Spleen (tissue), 11 donors: ENCODE data around the gene CUTA. TPM values are rescaled to one million over a fixed set of nuclear protein-coding genes. Genes with fewer than 3 reads are reported as not detected.

Experiments used
- DNase-seq: peaks from one replicate; pipeline ENCODE4 v3.0.0-alpha.2; 2020
- H3K27ac ChIP-seq, 8 donors: fragments of 200-600 bp; sonication (generic) in 7 of 8; 1 replicate in 4 of 8; 2 replicates in 4 of 8; pipeline versions ENCODE4 v1.5.0 to v1.8.0; 2016 to 2021; ENCODE audit warnings: inconsistent platforms in 4 of 8, mild to moderate bottlenecking in 4 of 8, moderate library complexity in 1 of 8
- H3K27me3 ChIP-seq, 7 donors: fragments of 200-600 bp; sonication (generic) in 6 of 7; replicated peaks in 1 of 7; 1 replicate in 4 of 7; 2 replicates in 3 of 7; pipeline versions ENCODE4 v1.5.0 to v1.8.0; 2016 to 2021; ENCODE audit warnings: inconsistent platforms in 3 of 7, mild to moderate bottlenecking in 1 of 7
- H3K36me3 ChIP-seq, 6 donors: fragments of 200-600 bp; sonication (generic) in 5 of 6; 1 replicate in 4 of 6; 2 replicates in 2 of 6; pipeline versions ENCODE4 v1.5.0 to v1.8.0; 2016 to 2021; ENCODE audit warnings: inconsistent platforms in 2 of 6
- H3K4me1 ChIP-seq, 6 donors: fragments of 200-600 bp; sonication (generic) in 5 of 6; 1 replicate in 3 of 6; 2 replicates in 3 of 6; pipeline versions ENCODE4 v1.5.0 to v1.8.0; 2016 to 2021; ENCODE audit warnings: inconsistent platforms in 3 of 6
- H3K4me3 ChIP-seq, 8 donors: fragments of 200-600 bp; sonication (generic) in 7 of 8; 1 replicate in 4 of 8; 2 replicates in 4 of 8; pipeline versions ENCODE4 v1.5.0 to v1.8.0; 2016 to 2021; ENCODE audit warnings: inconsistent platforms in 4 of 8, mild to moderate bottlenecking in 4 of 8, moderate library complexity in 2 of 8
- H3K9me3 ChIP-seq, 8 donors: fragments of 200-600 bp; sonication (generic) in 7 of 8; 1 replicate in 4 of 8; 2 replicates in 4 of 8; pipeline versions ENCODE4 v1.5.0 to v1.8.0; 2016 to 2021; ENCODE audit warnings: inconsistent platforms in 4 of 8
- POLR2A ChIP-seq, 3 donors: fragments of 450-650 bp; IDR thresholded peaks; one replicate each; pipeline ENCODE4 v1.5.1; 2017; ENCODE audit warnings: antibody characterized with exemption in 3 of 3, mild to moderate bottlenecking in 1 of 3
- POLR2AphosphoS5 ChIP-seq, 3 donors: sonication (generic); formaldehyde crosslinking; IDR thresholded peaks; one replicate each; pipeline ENCODE4 v1.5.1; 2017; ENCODE audit warnings: antibody characterized with exemption in 3 of 3
- WGBS, 5 donors: extraction: QIAGEN DNeasy Blood & Tissue Kit in 3 of 5; methylation state at CpG; one replicate each; pipeline versions ENCODE4 v1.1.5 to v1.1.7; 2013 to 2018; 5-methylcytosine and 5-hydroxymethylcytosine counted together
- intact Hi-C: fragments of 100-400 bp; cut with DNase I; formaldehyde crosslinking; loops from one replicate; pipeline ENCODE4 v1.15.0; 2023; ENCODE audit warnings: low total_unique reads
- polyA plus RNA-seq, 3 donors: library from polyadenylated mRNA; stranded (reverse); fragments of 200-250 nt; gene quantifications; one replicate each; pipeline ENCODE4 v1.2.1, GENCODE V29; 2013
- total RNA-seq, 7 donors: library from RNA; depleted of rRNA in 3 of 7; stranded (reverse); fragments of >200 nt in 3 of 7; fragmentation: NEBNext Ultra II Directional in 4 of 7; extraction: Animal tissue kit (Norgen Biotek cat#: 25700) in 4 of 7; gene quantifications; one replicate each; pipeline versions ENCODE4 v1.1.0 to v1.2.1, GENCODE V29; 2016 to 2021
- TF ChIP-seq, protein P1 (sequence below), 11 experiments: fragments of 200-600 bp in 7 of 11; fragments of 450-650 bp in 4 of 11; sonication (generic) in 4 of 11; IDR thresholded peaks in 8 of 11; conservative IDR thresholded peaks in 3 of 11; 1 replicate in 7 of 11; 2 replicates in 4 of 11; pipeline versions ENCODE4 v1.4.0 to v1.8.0; 2016 to 2021; ENCODE audit warnings: antibody characterized with exemption in 11 of 11, inconsistent platforms in 4 of 11, mild to moderate bottlenecking in 1 of 11
- donor health status: healthy with polysubstance abuse.
- donor health status: DM: no; HTN: no; CAD: no; lungs with moderate emphysema.
- donor health status: DM: no; HTN: no; CAD: no.
- donor health status: Bipolar disorder and iron deficiency.
- donor health status: healthy.
- donor health status: DM: no; HTN: no; CAD: no.
- donor health status: DM: yes; HTN: yes; CAD: no.

CUTA gene
- total and polyA plus RNA-seq, 10 donors = 113 to 225 (median 137) TPM

GRCh38 chr6:33410050-33410710 is 7.7 kb downstream of the CUTA start:
- intact Hi-C loops = no loop called here
- H3K27me3 ChIP-seq = no peaks in the 10 kb centered on the region
- 0 to 1% (median 1%) methylated on average over 12 to 65 of the region's 65 CpGs for WGBS, 5 donors
- H3K4me1 ChIP-seq = peaks cover 24 to 57% (median 42%) of the 10 kb centered on the region in 6 donors
- peaks cover 2 to 49% (median 31%) of the 10 kb centered on the region in 6 donors for H3K36me3 ChIP-seq
- peak overlapping the region; percentile 95 to 99 (median 98) for H3K27ac ChIP-seq
- no peaks in the 10 kb centered on the region for H3K9me3 ChIP-seq
- peak; percentile 100 for DNase-seq
- peak overlapping the region; percentile 67 to 95 (median 84) for H3K4me3 ChIP-seq
- TF ChIP-seq, protein P1, sequence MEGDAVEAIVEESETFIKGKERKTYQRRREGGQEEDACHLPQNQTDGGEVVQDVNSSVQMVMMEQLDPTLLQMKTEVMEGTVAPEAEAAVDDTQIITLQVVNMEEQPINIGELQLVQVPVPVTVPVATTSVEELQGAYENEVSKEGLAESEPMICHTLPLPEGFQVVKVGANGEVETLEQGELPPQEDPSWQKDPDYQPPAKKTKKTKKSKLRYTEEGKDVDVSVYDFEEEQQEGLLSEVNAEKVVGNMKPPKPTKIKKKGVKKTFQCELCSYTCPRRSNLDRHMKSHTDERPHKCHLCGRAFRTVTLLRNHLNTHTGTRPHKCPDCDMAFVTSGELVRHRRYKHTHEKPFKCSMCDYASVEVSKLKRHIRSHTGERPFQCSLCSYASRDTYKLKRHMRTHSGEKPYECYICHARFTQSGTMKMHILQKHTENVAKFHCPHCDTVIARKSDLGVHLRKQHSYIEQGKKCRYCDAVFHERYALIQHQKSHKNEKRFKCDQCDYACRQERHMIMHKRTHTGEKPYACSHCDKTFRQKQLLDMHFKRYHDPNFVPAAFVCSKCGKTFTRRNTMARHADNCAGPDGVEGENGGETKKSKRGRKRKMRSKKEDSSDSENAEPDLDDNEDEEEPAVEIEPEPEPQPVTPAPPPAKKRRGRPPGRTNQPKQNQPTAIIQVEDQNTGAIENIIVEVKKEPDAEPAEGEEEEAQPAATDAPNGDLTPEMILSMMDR (IDR thresholded peaks at IDR 0.05 in 8 of 11, conservative IDR thresholded peaks at IDR 0.05 in 3 of 11) = peak in 1 of 11 experiments; percentile 22
- TF ChIP-seq POLR2A (IDR thresholded peaks at IDR 0.05) = peak in 2 of 3 donors; percentile 30
- TF ChIP-seq POLR2AphosphoS5 (IDR thresholded peaks at IDR 0.05) = peak; percentile 86 to 95 (median 91)

DNA sequence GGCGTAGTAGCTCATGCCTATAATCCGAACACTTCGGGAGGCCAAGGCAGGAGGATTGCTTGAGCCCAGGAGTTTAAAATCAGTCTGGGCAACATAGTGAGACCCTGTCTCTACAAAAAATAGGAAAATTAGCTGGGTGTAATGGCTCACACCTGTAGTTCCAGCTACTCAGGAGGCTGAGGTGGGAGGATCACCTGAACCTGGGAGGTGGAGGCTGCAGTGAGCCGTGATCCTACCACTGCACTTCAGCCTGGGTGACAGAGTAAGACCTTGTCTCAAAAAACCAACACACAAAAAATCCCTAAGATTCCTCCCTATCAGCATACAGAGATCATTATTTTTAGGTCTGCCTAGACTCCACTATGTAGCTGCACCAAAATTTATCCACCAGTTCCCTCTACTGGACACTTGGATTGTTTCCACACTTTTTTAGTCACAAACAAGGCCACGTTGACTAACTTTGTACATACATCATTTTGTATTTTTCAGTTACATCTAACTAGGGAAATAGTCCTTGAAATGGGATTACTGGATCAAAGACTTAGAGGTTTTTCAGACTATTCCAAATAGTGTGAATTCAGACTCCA is 10.7 kb downstream of the CUTA start:
- no peaks in the 10 kb centered on the region for H3K9me3 ChIP-seq
- H3K27ac ChIP-seq = no peak overlapping the region
- 84 to 88% (median 85%) methylated on average over 5 of the region's 5 CpGs for WGBS, 5 donors
- H3K4me1 ChIP-seq = peaks cover 3 to 28% (median 13%) of the 10 kb centered on the region in 6 donors
- TF ChIP-seq, protein P1 (IDR thresholded peaks at IDR 0.05 in 8 of 11, conservative IDR thresholded peaks at IDR 0.05 in 3 of 11) = peak in 1 of 11 experiments; percentile 20
- no peak for TF ChIP-seq POLR2AphosphoS5 (IDR thresholded peaks at IDR 0.05)
- intact Hi-C loops = no loop called here
- DNase-seq = no peak
- no peaks in the 10 kb centered on the region for H3K27me3 ChIP-seq
- peaks cover 0 to 48% (median 1%) of the 10 kb centered on the region in 6 donors for H3K36me3 ChIP-seq
- H3K4me3 ChIP-seq = no peak overlapping the region

GRCh38 chr6:33406126-33406525 is 11.8 kb downstream of the CUTA start:
- no peak for DNase-seq
- H3K27me3 ChIP-seq = no peaks in the 10 kb centered on the region
- H3K36me3 ChIP-seq = peaks cover 0 to 47% (median 0%) of the 10 kb centered on the region in 6 donors

More at GRCh38 chr6:33406126-33406525, 11.8 kb downstream of the CUTA start:
- Histone ChIP-seq H3K4me3 (no peak overlapping the region), H3K9me3 (no peaks in the 10 kb centered on the region), H3K4me1 (peaks cover 0 to 17% (median 3%) of the 10 kb centered on the region in 6 donors), H3K27ac (no peak overlapping the region)
- intact Hi-C loops = no loop called here
- 95 to 97% (median 96%) methylated on average over 16 to 17 of the region's 17 CpGs for WGBS, 5 donors
- TF ChIP-seq, protein P1 (IDR thresholded peaks at IDR 0.05 in 8 of 11, conservative IDR thresholded peaks at IDR 0.05 in 3 of 11) = no peak
- TF ChIP-seq POLR2A (IDR thresholded peaks at IDR 0.05) (no peak), POLR2AphosphoS5 (IDR thresholded peaks at IDR 0.05) (no peak)
